ENCODE measurements around the gene RGS6.

DNA sequence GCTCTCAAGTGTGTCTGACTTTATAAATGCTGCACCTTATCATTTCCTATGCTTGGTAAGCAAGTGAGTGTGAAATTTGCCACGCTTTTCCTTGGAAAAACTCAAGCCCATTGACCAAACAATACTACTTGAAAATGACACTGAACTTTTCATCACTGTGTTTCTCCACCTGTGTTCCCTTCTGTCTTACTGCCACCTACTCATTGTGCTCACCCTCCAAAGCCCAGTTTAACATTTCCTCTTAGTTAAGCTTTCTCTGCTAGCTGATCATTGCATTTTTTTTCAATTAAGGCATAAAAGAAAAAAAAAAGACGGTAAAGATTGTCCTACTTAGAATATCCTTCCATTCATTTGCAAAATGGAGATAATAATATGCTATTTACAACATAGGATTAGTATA, 516.0 kb downstream of the RGS6 start:
- TF ChIP-seq, protein P1, sequence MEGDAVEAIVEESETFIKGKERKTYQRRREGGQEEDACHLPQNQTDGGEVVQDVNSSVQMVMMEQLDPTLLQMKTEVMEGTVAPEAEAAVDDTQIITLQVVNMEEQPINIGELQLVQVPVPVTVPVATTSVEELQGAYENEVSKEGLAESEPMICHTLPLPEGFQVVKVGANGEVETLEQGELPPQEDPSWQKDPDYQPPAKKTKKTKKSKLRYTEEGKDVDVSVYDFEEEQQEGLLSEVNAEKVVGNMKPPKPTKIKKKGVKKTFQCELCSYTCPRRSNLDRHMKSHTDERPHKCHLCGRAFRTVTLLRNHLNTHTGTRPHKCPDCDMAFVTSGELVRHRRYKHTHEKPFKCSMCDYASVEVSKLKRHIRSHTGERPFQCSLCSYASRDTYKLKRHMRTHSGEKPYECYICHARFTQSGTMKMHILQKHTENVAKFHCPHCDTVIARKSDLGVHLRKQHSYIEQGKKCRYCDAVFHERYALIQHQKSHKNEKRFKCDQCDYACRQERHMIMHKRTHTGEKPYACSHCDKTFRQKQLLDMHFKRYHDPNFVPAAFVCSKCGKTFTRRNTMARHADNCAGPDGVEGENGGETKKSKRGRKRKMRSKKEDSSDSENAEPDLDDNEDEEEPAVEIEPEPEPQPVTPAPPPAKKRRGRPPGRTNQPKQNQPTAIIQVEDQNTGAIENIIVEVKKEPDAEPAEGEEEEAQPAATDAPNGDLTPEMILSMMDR (IDR thresholded peaks at IDR 0.05): no peak
- no peak for TF ChIP-seq POLR2A (IDR thresholded peaks at IDR 0.05)
